ENCODE data around the gene STX18. TPM values are rescaled to one million over a fixed set of nuclear protein-coding genes. Genes with fewer than 3 reads are reported as not detected.

The STX18 gene
- total RNA-seq, 4 donors from 2014 or later: 9.2 to 56.9 (median 42.1) TPM

GRCh38 chr4:4398430-4398829 is 143.4 kb downstream of the STX18 start:
- H3K4me3 ChIP-seq: no peak overlapping the region
- intact Hi-C loops (cut with DNase I; ENCODE audit: low total_unique reads) (no loop called here), in situ Hi-C loops (cut with MboI; ENCODE audit: low pct_ligation_motif_present in 1 of 4, low pct_unique_long_range_greater_than_20kb in 1 of 4, low sequenced_read_pairs in 3 of 4) (no loop called here)
- WGBS, 2 donors (ENCODE audit: low coverage in 1 of 2): 61 to 83% methylated on average over 3 to 4 of the region's 4 CpGs
- H3K9me3 ChIP-seq: no peaks in the 10 kb centered on the region
- TF ChIP-seq EP300 (IDR thresholded peaks at IDR 0.05; ENCODE audit: low read depth) (no peak), POLR2A (IDR thresholded peaks at IDR 0.05) (no peak), POLR2AphosphoS5 (IDR thresholded peaks at IDR 0.05) (no peak)
- TF ChIP-seq, protein P1, sequence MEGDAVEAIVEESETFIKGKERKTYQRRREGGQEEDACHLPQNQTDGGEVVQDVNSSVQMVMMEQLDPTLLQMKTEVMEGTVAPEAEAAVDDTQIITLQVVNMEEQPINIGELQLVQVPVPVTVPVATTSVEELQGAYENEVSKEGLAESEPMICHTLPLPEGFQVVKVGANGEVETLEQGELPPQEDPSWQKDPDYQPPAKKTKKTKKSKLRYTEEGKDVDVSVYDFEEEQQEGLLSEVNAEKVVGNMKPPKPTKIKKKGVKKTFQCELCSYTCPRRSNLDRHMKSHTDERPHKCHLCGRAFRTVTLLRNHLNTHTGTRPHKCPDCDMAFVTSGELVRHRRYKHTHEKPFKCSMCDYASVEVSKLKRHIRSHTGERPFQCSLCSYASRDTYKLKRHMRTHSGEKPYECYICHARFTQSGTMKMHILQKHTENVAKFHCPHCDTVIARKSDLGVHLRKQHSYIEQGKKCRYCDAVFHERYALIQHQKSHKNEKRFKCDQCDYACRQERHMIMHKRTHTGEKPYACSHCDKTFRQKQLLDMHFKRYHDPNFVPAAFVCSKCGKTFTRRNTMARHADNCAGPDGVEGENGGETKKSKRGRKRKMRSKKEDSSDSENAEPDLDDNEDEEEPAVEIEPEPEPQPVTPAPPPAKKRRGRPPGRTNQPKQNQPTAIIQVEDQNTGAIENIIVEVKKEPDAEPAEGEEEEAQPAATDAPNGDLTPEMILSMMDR (IDR thresholded peaks at IDR 0.05): no peak
- peaks cover 26% of the 10 kb centered on the region for H3K27me3 ChIP-seq
- no peaks in the 10 kb centered on the region for H3K4me1 ChIP-seq
- no peaks in the 10 kb centered on the region for H3K36me3 ChIP-seq
- DNase-seq: no peak
- H3K27ac ChIP-seq: no peak overlapping the region

DNA sequence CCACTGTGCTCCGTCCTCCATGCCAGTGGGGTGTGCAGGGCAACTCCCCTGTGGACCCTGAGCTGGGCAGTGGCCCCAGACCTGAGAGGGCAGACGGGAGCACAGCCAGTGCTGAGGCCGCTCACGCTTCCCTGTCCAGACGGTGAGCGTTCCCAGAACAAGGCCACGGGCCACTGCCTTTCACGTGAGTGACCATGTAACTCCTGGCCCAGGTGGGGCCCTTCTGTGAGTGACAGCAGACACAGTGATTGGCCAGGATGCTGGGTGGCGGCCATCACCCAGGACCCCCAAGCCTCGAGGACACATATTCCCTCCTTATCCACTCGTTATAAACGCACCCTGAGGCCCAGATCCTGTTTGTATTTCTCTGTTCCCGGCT is 144.4 kb downstream of the STX18 start:
- DNase-seq: no peak
- Histone ChIP-seq H3K9me3 (no peaks in the 10 kb centered on the region), H3K27ac (no peak overlapping the region), H3K27me3 (peaks cover 30% of the 10 kb centered on the region), H3K4me3 (no peak overlapping the region), H3K36me3 (no peaks in the 10 kb centered on the region), H3K4me1 (no peaks in the 10 kb centered on the region)
- in situ Hi-C loops (cut with MboI; ENCODE audit: low pct_ligation_motif_present in 1 of 4, low pct_unique_long_range_greater_than_20kb in 1 of 4, low sequenced_read_pairs in 3 of 4) (no loop called here), intact Hi-C loops (cut with DNase I; ENCODE audit: low total_unique reads) (no loop called here)
- WGBS, 2 donors (ENCODE audit: low coverage in 1 of 2): 79 to 83% methylated on average over 5 to 13 of the region's 13 CpGs
- TF ChIP-seq POLR2A (IDR thresholded peaks at IDR 0.05) (no peak), POLR2AphosphoS5 (IDR thresholded peaks at IDR 0.05) (no peak), EP300 (IDR thresholded peaks at IDR 0.05; ENCODE audit: low read depth) (no peak)
- TF ChIP-seq, protein P1 (IDR thresholded peaks at IDR 0.05): no peak

DNA sequence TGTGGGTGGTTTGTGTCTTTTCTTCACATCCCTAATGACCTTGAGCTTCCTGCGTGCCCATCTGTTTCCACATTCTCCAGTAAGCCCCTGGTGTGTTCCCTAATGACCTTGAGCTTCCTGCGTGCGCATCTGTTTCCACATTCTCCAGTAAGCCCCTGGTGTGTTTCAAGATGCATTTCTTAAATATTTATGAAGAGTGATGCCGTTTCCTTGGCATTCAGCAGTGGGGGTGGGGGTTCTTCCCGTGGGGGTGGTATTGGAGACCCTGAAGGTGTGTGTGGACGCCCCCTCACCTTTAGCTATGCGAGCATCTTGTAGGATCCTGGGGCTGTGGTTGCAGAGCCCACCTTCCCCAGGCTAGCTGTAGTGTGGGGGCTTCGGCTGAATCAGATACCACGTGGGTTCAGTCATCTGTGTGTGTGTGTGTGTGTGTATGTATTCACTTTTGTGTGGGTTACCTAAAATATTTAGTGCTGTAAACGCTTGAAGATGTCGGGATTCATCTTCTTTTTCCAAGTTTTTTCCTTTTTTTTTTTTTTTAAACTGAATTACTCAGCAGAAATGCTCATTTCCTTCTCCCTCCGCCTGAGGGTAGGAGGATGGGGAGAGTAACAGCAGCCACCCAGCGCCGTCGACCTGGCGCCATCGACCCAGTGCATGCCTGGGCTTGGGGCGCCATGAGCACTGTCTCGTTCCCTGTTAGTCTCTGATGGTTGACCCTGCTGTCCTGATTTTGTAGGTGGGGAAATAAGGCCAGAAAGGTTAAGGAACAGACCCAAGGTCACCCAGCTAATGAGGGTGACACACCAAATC is 145.0 kb downstream of the STX18 start:
- no peaks in the 10 kb centered on the region for H3K4me1 ChIP-seq
- H3K4me3 ChIP-seq: no peak overlapping the region
- no peaks in the 10 kb centered on the region for H3K36me3 ChIP-seq
- TF ChIP-seq, protein P1 (IDR thresholded peaks at IDR 0.05): no peak
- no peak for TF ChIP-seq POLR2A (IDR thresholded peaks at IDR 0.05)
- TF ChIP-seq POLR2AphosphoS5 (IDR thresholded peaks at IDR 0.05): no peak
- TF ChIP-seq EP300 (IDR thresholded peaks at IDR 0.05; ENCODE audit: low read depth): no peak
- intact Hi-C loops (cut with DNase I; ENCODE audit: low total_unique reads): no loop called here
- in situ Hi-C loops (cut with MboI; ENCODE audit: low pct_ligation_motif_present in 1 of 4, low pct_unique_long_range_greater_than_20kb in 1 of 4, low sequenced_read_pairs in 3 of 4): no loop called here
- WGBS, 2 donors (ENCODE audit: low coverage in 1 of 2): 39 to 56% methylated on average over 4 to 19 of the region's 19 CpGs
- H3K27ac ChIP-seq: no peak overlapping the region
- peaks cover 30% of the 10 kb centered on the region for H3K27me3 ChIP-seq
- H3K9me3 ChIP-seq: no peaks in the 10 kb centered on the region
- no peak for DNase-seq

DNA sequence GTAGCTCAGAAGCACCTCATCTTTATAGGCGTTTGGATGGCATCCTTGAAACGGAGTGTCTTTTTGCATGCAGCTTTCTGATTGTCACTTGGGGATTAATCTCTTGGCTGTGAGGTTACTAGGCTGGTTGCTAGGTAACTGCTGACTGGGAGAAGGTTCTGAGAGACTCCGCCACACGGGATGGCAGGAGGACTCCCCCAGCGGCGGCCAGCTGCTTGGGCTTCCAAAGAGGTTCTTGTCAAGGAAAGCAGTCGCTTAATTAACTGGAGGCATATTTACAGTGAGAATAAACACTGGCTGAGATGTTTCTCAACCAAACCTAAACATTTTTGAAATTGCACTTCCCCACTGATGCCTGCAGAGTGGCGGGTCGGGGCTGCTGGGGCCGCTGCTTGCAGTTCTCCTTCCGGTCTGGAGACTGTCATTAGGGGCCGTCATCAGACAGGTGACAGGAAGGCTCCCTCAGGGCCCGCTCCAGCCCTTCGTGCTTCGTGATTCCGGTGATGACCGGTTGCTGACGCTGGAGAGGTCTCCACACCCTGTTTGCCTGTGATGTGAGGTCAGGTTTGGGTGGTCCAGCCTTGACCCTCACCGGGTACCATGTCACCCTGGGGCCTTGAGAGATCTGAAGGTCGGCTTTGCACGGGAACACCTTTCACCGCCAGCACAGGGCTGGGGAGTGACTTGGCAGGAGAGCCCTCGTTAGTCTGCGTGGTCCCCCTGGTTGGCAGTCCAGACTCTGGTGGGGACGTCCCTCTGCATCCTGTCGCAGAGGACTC is 145.8 kb downstream of the STX18 start:
- intact Hi-C loops (cut with DNase I; ENCODE audit: low total_unique reads): no loop called here
- Histone ChIP-seq H3K36me3 (no peaks in the 10 kb centered on the region), H3K27me3 (peaks cover 31% of the 10 kb centered on the region), H3K4me1 (no peaks in the 10 kb centered on the region), H3K27ac (no peak overlapping the region), H3K9me3 (no peaks in the 10 kb centered on the region), H3K4me3 (no peak overlapping the region)
- DNase-seq: no peak
- 31% methylated on average over 26 of the region's 26 CpGs; no CpG with 5 or more reads in 1 of the 2 donors for WGBS, 2 donors (ENCODE audit: low coverage in 1 of 2)
- in situ Hi-C loops (cut with MboI; ENCODE audit: low pct_ligation_motif_present in 1 of 4, low pct_unique_long_range_greater_than_20kb in 1 of 4, low sequenced_read_pairs in 3 of 4): no loop called here
- TF ChIP-seq, protein P1 (IDR thresholded peaks at IDR 0.05): no peak
- TF ChIP-seq POLR2A (IDR thresholded peaks at IDR 0.05) (no peak), EP300 (IDR thresholded peaks at IDR 0.05; ENCODE audit: low read depth) (no peak)
